K562 (cell line): ENCODE measurements around the gene ATP13A5.

Source experiments
- MYNN ChIP-seq, 2 experiments: sonication (generic); formaldehyde crosslinking in 1 of 2; IDR thresholded peaks; 2 replicates each; pipeline versions ENCODE4 v1.5.0 to v1.6.1; 2016 to 2020; ENCODE audit warnings: antibody characterized with exemption in 1 of 2, missing genetic modification reagents in 1 of 2
- ZNF184 ChIP-seq: sonication (generic); formaldehyde crosslinking; IDR thresholded peaks from 2 replicates; pipeline ENCODE4 v1.5.0; 2020; ENCODE audit warnings: missing genetic modification reagents

- TF ChIP-seq MYNN (IDR thresholded peaks at IDR 0.05) (no peak), MYNN (CRISPR knock-in tag; IDR thresholded peaks at IDR 0.05) (no peak), ZNF184 (no peak)
These were observed 142.0 kb downstream of the ATP13A5 start for GRCh38 chr3:193236599-193236998.
